Measurements from ENCODE around the gene NSRP1.

The NSRP1 gene

DNA sequence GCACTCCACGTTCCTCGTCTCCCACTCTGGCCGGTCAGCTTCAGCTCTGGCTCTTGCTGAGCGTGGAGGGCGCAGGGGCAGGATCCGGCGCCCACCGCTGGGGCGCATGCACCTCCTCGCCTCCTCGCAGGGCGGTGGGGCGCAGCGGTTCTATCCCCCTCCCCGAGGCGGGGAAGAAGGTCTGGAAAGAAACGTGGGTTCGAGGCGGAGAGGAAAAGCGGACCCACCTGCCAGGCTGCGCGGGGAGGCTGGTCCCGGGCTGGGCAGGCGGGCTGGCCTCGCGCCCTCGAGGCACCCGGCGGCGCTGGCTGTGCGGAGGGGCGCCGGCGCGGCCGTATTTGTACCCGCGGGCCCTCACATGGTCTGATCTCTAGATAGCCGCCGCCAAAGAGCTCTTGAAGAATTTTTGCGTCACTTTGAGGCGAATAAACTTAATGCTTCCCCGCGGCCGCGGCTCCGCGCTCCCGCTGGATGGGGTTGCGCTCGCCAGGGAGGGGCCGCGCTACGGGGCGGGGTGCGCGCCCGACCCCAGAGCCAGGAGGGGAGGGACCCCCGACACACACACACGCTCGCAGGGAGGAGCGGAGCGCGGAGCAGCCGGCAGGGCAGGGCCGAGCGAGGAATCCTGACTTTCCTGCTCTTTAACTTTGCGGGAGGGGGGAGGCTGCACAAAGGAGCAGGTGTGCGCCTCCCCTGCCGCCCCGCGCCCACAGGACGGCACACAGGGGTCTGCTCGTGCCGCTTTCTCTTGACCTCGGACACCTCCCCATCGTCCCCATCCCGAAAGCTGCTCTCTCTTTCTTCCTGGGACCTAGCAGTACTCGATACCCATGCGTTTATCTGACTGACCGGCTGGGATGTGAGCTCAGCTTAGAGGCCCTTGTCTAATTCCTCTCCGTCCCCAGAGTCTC lies 119.0 kb downstream of the NSRP1 start, which contains the start of gene SLC6A4:
SLC6A4 (minus strand) TSS at position 312 of the 911 bp plus-strand sequence. CDS start 13,739 bp downstream, outside the sequence.
- no peaks in the 10 kb centered on the region for H3K9me3 ChIP-seq (ENCODE audit: control insufficient read depth, low read depth, low read length)
- H3K9ac ChIP-seq (ENCODE audit: low read length): no peak within 1 kb of the TSS
- H3K27me3 ChIP-seq (ENCODE audit: control insufficient read depth, insufficient read depth, low read length): peaks cover 83% of the 10 kb centered on the region
- H3K27ac ChIP-seq (ENCODE audit: low read length): no peak within 1 kb of the TSS
- H3K36me3 ChIP-seq (ENCODE audit: control insufficient read depth, low read depth, low read length): no peaks in the 10 kb centered on the region
- H3K4me3 ChIP-seq (ENCODE audit: low read length): peak within 1 kb of the TSS; percentile 54
- H3K4me1 ChIP-seq (ENCODE audit: control insufficient read depth, low read depth, low read length): peaks cover 17% of the 10 kb centered on the region
